ENCODE data around the gene TBC1D8B.
"Not testable (repeated sequence)": the region's sequence is repeated elsewhere in the genome, so short reads cannot be mapped to it uniquely, and the experiment has no call there.

TBC1D8B gene

GRCh38 chrX:106802388-106803275, at the start of gene TBC1D8B:
Gene TBC1D8B (plus strand): TSS chrX:106802673. CDS start chrX:106802854, 181 bp downstream.
- peak; percentile 88 for DNase-seq

- DNase-seq, result not testable (repeated sequence)
Measured at GRCh38 chrX:106769288-106769687, 33.2 kb upstream of the TBC1D8B start.

- no peak for DNase-seq
Measured at GRCh38 chrX:106774981-106775380, 27.5 kb upstream of the TBC1D8B start.

- no peak for DNase-seq
Measured at GRCh38 chrX:106780264-106780663, 22.2 kb upstream of the TBC1D8B start.

- DNase-seq, result no peak
Measured at GRCh38 chrX:106780664-106781377, 21.7 kb upstream of the TBC1D8B start.

- no peak for DNase-seq
Measured at GRCh38 chrX:106783716-106784115, 18.8 kb upstream of the TBC1D8B start.

- peak; percentile 2 for DNase-seq
Measured at GRCh38 chrX:106791495-106791894, 11.0 kb upstream of the TBC1D8B start.

GRCh38 chrX:106802063-106802387, 448 bp upstream of the TBC1D8B start:
- no peak for DNase-seq

- no peak for DNase-seq
Measured at GRCh38 chrX:106811131-106811910, 8.8 kb downstream of the TBC1D8B start.

GRCh38 chrX:106812930-106813329, 10.5 kb downstream of the TBC1D8B start:
- not testable (repeated sequence) for DNase-seq

GRCh38 chrX:106814093-106814492, 11.6 kb downstream of the TBC1D8B start:
- DNase-seq, result not testable (repeated sequence)

- no peak for DNase-seq
Measured at GRCh38 chrX:106862972-106863688, 60.7 kb downstream of the TBC1D8B start.

GRCh38 chrX:106863697-106864096, 61.2 kb downstream of the TBC1D8B start:
- DNase-seq, result no peak

GRCh38 chrX:106872796-106873195, 70.3 kb downstream of the TBC1D8B start:
- not testable (repeated sequence) for DNase-seq

GRCh38 chrX:106874075-106874474, 71.6 kb downstream of the TBC1D8B start:
- DNase-seq, result peak; percentile 9

GRCh38 chrX:106875151-106875550, 72.7 kb downstream of the TBC1D8B start:
- no peak for DNase-seq

GRCh38 chrX:106889468-106889867, 87.0 kb downstream of the TBC1D8B start:
- DNase-seq, result no peak

- no peak for DNase-seq
Measured at GRCh38 chrX:106891762-106892460, 89.4 kb downstream of the TBC1D8B start.

- peak; percentile 58 for DNase-seq
Measured at GRCh38 chrX:106894392-106894909, 92.0 kb downstream of the TBC1D8B start.

GRCh38 chrX:106894978-106895452, 92.5 kb downstream of the TBC1D8B start:
- DNase-seq, result no peak

GRCh38 chrX:106897259-106897658, 94.8 kb downstream of the TBC1D8B start:
- no peak for DNase-seq

GRCh38 chrX:106898462-106898861, 96.0 kb downstream of the TBC1D8B start:
- peak; percentile 4 for DNase-seq

Data from NCI-H345 (cell line).